Measurements from ENCODE around the gene SLTM.

Gene SLTM

GRCh38 chr15:58877999-58878825, 55.3 kb downstream of the SLTM start:
- TF ChIP-seq FOXM1 (IDR thresholded peaks at IDR 0.05; ENCODE audit: borderline replicate concordance, low read depth) (no peak), YY1 (IDR thresholded peaks at IDR 0.05; ENCODE audit: low read depth) (no peak), MAX (IDR thresholded peaks at IDR 0.05) (no peak), NFIC (IDR thresholded peaks at IDR 0.05) (no peak), ZBTB7A (IDR thresholded peaks at IDR 0.05; ENCODE audit: low read depth) (no peak), CEBPB (IDR thresholded peaks at IDR 0.05) (no peak), RAD21 (IDR thresholded peaks at IDR 0.05; ENCODE audit: low read depth) (no peak), TCF12 (IDR thresholded peaks at IDR 0.05; ENCODE audit: low read depth) (no peak), CREB1 (IDR thresholded peaks at IDR 0.05; ENCODE audit: low read depth) (no peak), TEAD4 (IDR thresholded peaks at IDR 0.05) (no peak), TAF1 (IDR thresholded peaks at IDR 0.05; ENCODE audit: low read depth) (no peak), EP300 (IDR thresholded peaks at IDR 0.05; ENCODE audit: borderline replicate concordance) (no peak)
- TF ChIP-seq, protein P1, sequence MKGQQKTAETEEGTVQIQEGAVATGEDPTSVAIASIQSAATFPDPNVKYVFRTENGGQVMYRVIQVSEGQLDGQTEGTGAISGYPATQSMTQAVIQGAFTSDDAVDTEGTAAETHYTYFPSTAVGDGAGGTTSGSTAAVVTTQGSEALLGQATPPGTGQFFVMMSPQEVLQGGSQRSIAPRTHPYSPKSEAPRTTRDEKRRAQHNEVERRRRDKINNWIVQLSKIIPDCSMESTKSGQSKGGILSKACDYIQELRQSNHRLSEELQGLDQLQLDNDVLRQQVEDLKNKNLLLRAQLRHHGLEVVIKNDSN (IDR thresholded peaks at IDR 0.05): no peak

DNA sequence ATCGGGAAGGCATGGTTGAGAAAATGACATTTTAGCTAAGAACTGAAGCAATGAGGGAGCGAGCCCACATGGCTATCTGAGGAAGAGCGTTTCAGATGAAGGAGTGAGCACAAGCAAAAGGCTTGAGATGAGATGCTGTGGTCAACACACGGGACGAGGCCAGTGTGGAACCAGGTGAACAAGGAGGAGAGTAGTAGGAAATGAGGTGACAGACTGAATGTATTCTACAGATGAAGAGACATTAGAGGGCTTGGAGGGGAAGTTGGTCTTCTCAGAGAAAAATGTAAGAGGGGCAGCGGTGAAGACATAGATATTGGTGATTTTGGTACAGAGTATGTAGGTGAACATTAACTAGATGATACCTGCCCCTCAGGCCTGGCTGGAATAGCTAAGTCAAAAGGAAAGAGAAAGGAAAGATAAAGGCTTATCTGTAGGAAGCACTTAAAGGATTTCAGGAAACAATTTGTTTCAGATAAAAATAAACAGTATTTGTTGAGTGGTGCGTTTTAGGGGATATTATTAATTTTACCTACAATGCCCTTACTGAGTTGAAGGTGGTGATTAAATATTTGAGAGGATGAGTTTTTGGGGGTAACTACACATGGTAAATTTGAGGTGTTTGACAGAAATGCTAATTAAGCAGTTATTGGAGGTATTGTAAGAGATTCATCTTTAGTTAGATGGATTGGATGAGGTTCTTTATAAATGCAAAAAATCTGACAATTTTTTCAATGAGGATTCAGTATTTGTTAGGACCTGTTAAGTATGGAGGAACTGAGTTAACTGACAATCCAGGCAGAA, 57.0 kb downstream of the SLTM start:
- TF ChIP-seq NFIC (IDR thresholded peaks at IDR 0.05) (no peak), CREB1 (IDR thresholded peaks at IDR 0.05; ENCODE audit: low read depth) (no peak), MAX (IDR thresholded peaks at IDR 0.05) (no peak), TEAD4 (IDR thresholded peaks at IDR 0.05) (no peak), FOXM1 (IDR thresholded peaks at IDR 0.05; ENCODE audit: borderline replicate concordance, low read depth) (no peak), YY1 (IDR thresholded peaks at IDR 0.05; ENCODE audit: low read depth) (no peak), EP300 (IDR thresholded peaks at IDR 0.05; ENCODE audit: borderline replicate concordance) (no peak), RAD21 (IDR thresholded peaks at IDR 0.05; ENCODE audit: low read depth) (no peak), ZBTB7A (IDR thresholded peaks at IDR 0.05; ENCODE audit: low read depth) (no peak), CEBPB (IDR thresholded peaks at IDR 0.05) (no peak), TAF1 (IDR thresholded peaks at IDR 0.05; ENCODE audit: low read depth) (no peak), EGR1 (IDR thresholded peaks at IDR 0.05) (no peak)
- TF ChIP-seq, protein P2, sequence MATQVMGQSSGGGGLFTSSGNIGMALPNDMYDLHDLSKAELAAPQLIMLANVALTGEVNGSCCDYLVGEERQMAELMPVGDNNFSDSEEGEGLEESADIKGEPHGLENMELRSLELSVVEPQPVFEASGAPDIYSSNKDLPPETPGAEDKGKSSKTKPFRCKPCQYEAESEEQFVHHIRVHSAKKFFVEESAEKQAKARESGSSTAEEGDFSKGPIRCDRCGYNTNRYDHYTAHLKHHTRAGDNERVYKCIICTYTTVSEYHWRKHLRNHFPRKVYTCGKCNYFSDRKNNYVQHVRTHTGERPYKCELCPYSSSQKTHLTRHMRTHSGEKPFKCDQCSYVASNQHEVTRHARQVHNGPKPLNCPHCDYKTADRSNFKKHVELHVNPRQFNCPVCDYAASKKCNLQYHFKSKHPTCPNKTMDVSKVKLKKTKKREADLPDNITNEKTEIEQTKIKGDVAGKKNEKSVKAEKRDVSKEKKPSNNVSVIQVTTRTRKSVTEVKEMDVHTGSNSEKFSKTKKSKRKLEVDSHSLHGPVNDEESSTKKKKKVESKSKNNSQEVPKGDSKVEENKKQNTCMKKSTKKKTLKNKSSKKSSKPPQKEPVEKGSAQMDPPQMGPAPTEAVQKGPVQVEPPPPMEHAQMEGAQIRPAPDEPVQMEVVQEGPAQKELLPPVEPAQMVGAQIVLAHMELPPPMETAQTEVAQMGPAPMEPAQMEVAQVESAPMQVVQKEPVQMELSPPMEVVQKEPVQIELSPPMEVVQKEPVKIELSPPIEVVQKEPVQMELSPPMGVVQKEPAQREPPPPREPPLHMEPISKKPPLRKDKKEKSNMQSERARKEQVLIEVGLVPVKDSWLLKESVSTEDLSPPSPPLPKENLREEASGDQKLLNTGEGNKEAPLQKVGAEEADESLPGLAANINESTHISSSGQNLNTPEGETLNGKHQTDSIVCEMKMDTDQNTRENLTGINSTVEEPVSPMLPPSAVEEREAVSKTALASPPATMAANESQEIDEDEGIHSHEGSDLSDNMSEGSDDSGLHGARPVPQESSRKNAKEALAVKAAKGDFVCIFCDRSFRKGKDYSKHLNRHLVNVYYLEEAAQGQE (IDR thresholded peaks at IDR 0.05; ENCODE audit: low read depth): no peak
- TF ChIP-seq, protein P1 (IDR thresholded peaks at IDR 0.05): no peak

GRCh38 chr15:58875343-58875742, 58.1 kb downstream of the SLTM start:
- TF ChIP-seq TAF1 (IDR thresholded peaks at IDR 0.05; ENCODE audit: low read depth) (no peak), CEBPB (IDR thresholded peaks at IDR 0.05) (no peak), TCF12 (IDR thresholded peaks at IDR 0.05; ENCODE audit: low read depth) (no peak), MAX (IDR thresholded peaks at IDR 0.05) (no peak), RAD21 (IDR thresholded peaks at IDR 0.05; ENCODE audit: low read depth) (no peak), FOXM1 (IDR thresholded peaks at IDR 0.05; ENCODE audit: borderline replicate concordance, low read depth) (no peak), ZBTB7A (IDR thresholded peaks at IDR 0.05; ENCODE audit: low read depth) (no peak), EGR1 (IDR thresholded peaks at IDR 0.05) (no peak)
- TF ChIP-seq, protein P2 (IDR thresholded peaks at IDR 0.05; ENCODE audit: low read depth): no peak

DNA sequence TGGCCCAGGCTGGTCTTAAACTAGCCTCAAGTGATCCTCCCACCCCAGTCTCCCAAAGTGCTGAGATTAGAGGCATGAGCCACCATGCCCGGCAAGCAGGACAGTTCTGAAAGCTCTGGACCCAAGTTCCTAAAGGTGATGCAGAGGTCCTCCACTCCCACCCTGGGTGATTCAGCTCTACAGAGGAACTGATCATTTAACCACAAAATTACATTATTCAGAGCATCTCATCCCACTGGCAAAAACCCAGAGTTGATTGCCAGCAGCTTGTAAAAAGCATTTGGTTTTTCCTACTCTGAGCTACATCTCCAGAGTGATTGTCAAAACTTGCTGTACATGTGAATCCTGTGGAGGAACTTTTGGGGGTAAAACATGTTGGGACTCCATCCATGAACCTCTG, 60.2 kb downstream of the SLTM start:
- TF ChIP-seq CEBPB (IDR thresholded peaks at IDR 0.05) (no peak), TAF1 (IDR thresholded peaks at IDR 0.05; ENCODE audit: low read depth) (no peak), FOXM1 (IDR thresholded peaks at IDR 0.05; ENCODE audit: borderline replicate concordance, low read depth) (no peak), MAX (IDR thresholded peaks at IDR 0.05) (no peak), CREB1 (IDR thresholded peaks at IDR 0.05; ENCODE audit: low read depth) (no peak), TCF12 (IDR thresholded peaks at IDR 0.05; ENCODE audit: low read depth) (no peak)
- TF ChIP-seq, protein P2 (IDR thresholded peaks at IDR 0.05; ENCODE audit: low read depth): no peak

All from Ishikawa (cell line).